Fibroblast of gingiva (primary cell): Measurements from ENCODE around the gene SETD2.

ENCODE experiments used
- DNase-seq: peaks from one replicate; pipeline ENCODE4 v3.0.0-alpha.2; 2011; ENCODE audit warnings: low read depth

Gene SETD2

DNA sequence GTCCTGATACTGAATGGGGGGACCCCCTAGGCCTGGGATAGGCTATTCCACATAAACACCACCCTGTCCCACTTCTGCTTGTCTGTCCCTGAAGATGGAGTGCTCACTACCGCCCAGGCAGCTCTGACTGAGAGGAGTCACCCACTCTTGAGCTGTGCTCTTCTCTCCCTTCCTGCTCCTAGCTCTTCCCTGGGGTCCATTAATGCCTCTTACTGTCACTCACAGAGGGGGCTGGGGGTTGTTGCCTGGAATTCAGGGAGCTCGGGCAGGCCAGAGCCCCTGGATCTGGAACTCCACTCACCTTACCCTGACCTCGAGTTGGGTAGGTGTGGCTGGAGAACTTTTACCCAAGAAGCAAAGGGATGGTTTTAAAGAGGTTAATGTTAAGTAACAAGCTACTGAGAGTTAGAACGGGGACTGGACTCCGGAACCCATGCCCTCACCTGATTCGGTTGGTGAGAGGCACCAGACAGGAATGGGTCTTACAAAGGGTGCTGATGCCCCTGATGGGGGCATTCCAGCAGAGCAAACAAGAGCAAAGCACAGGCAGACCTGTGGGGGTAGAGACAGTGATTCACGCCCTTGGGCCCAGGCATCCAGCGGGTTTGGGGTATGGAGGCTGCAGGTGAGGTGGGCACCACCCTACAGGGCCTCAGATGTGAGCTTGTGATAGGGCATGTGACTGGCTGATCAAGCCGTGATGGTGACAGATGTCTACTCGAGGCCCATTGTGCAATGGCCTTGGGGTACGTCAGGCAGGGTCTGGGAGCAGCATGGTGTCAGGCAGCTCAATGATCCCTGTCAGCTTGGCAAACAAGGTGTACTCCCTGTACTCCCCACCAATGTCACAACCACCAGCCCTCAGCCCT is 179.1 kb downstream of the SETD2 start:
- DNase-seq, result no peak

DNA sequence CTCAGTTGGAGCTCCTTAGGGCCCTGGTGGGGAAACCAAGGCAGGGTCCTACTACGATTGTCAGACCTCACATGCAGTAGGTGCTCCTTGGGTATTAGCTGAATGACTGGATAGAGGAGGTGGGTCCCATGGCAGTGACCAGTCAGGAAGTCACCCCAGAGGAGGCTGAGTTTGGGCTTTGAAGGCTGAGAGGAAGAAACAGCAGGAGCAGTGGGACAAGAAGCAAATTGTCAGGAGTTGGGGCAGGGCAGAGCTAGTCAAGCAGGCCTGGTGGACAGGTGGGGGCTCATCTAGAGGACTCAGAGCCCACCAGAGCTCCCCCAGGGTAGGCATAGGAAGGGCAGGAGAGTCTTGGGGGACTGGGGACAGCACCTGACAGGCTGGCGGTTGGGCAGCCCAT is 181.4 kb downstream of the SETD2 start:
- no peak for DNase-seq

DNA sequence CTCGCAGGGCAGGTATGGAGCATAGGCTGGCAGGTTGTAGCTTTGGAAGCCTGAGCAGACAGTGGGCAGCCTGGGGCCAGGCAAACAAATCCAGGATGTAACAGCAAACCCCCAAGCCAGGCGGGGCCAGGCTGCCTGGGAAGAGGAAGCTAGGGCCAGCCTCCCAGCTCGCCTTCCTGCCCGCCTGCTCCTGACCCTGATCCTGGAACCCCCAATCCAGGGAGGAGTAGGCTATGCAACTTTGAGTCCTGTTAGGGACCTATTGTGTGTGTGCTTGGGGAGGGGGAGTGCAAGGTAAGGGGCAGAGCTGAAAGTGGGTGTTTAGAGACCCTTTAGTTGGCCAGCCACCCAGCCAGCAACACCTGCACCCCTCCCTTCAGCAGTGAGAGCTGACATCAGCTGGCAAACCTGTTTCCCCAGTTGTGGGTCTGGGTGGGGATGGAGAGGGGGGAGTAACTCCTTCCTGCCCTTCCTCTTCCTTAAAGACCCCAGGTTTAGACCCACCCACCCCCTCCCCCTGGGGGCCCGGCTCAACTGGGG is 181.9 kb downstream of the SETD2 start:
- DNase-seq, result no peak

DNA sequence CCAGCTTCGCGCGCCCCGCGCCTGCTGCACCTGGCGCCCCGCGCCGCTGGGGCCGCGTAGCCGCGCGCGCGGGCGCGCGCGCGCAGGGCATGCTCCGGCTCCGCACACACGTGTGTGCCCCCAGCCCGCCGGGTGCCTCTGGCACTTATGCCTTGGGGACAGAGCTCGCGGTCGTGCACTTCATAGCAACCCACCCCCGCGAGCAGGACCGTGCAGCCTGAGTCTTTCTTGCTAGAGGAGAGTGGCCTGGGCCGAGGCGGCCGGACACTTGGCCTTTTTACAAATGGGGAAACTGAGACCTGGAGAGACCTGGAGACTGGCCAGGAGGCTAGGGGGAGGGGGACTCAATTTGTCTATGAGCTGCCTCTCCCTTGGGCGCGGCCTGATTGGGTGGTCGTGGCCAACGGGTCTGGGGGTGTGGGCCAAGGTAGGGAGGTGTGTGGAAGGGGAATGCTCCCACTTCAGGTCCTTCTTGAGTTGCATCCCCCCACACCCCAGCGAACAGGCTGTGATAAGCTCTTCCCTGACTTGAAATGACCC is 183.9 kb downstream of the SETD2 start:
- DNase-seq, result no peak

DNA sequence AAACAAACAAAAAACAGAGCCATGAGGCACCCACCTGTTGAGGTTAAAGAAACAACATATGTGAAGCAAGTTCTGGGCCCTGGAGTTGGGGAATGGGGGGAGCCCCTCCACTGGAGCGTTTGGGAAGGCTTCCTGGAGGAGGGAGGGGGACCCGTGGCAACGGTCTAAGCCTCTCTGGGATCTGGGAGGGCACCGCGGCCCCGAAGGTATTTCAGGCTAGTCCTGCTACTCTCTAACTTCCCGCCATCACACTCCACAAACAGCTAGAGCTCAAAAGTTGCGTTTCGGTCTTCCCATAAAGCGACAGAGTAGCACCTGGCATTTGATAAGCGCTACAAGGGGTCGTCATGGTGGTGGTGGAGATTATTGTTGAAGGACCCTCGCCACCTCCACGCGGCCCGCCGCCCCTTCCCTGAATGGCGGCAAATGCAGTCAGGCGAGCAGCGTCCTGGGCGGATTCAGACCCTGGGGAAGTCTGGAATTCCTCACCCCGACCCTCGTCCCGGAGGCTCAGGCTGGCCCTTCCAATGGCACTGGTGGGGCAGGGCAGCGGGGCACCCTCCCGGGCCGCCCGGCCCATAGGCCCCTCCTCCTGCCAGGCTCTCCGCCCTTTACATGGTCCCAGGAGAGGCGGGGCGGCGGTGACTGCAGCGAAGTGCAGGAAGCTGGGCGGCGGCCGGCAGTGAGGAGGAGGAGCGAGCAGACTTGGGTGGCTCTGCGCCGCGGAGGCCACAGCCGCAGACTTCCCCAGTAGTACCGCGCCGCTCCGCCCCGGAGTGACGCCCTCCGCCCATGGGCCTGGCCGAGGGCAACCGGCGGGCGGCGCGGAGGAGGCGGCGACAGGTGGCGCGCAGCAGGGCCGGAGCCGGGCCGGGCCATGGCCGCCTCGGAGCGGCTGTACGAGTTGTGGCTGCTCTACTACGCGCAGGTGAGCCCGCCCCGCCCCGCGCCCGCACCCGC is 184.6 kb downstream of the SETD2 start, which contains the start of gene NBEAL2:
Gene NBEAL2, plus strand, starts transcription at position 682 of the 960 bp plus-strand sequence. Its CDS starts 196 bp downstream, at position 878.
- DNase-seq, result peak; percentile 93

DNA sequence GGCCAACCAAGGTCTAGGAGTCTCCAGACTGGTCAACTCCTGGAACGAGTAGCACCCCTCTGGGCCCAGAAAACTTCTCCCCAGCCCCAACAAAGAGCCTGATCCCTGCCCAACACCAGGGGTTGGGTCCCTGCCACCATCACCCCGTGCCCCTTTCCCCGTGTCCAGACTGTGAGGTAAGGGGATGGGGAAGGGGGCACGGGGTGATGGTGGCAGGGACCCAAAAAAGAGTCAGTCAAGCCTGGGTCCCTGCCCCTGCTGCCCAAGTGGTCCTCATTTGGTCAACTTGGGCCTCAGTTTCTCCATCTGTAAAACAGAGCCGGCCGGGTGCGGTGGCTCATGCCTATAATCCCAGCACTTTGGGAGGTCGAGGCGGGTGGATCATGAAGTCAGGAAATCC is 185.5 kb downstream of the SETD2 start:
- DNase-seq, result no peak

DNA sequence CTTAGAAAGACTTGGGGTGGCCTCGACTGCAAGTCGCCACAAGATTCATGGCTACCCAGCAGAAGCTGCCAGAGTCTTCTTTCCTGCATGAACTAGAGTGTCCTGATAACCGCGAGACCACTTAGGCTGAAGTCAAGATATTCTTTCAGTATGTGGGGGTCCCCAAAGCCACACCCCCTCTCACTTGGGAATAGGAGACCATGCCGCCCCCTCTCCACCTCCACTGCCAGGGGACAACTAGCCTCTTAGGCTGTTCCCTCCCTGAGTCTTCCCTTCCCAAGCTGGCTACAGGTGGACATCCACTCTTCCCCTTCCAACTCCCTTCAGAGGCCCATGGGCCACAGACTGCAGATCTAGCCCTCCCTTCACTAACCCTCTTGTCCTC is 186.1 kb downstream of the SETD2 start:
- DNase-seq, result no peak

DNA sequence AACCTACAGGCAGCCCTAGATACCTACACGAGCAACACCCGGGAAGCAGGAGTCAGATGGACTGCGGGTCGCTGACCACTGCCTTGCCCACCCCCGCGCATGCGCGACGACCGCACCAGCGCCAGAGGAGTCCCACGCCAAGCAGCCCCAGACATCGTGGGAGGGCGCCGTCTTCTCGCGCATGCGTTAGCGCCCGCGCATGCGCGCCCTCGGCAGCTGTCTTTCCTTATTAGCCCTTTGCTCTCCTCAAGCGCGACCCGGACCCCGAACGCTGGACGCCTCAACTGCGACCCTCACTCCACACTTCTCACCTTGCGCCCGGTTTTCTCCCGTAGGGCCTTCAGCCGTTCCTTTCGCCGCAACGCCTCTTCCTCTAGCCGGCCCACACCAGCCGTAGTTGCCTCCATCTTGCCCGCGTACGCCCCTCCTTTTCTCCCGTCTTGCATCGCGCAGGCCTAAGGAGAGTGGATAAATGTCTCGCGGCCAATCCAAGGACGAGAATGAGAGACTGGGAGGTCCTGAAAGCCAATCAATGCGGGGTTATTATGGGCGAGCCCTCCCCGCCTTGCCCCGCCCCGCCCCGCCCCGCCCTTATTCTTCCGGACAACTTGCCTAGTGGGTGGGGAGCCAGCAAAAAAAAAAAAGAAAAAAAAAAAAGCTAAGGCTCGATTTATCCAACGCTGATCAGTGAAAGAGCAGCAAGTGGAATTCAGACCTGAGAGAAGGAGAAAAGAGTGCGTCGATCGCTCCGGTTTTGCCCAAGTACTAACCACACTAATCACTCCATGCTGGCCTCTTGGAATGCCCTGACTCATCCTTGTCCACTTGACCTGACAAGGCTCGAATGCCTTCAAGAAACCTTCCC is 187.4 kb downstream of the SETD2 start, which contains the start of gene CCDC12:
Gene CCDC12, minus strand, starts transcription at position 420 of the 865 bp plus-strand sequence. Its CDS starts 13 bp downstream, at position 407.
- peak; percentile 99 for DNase-seq

DNA sequence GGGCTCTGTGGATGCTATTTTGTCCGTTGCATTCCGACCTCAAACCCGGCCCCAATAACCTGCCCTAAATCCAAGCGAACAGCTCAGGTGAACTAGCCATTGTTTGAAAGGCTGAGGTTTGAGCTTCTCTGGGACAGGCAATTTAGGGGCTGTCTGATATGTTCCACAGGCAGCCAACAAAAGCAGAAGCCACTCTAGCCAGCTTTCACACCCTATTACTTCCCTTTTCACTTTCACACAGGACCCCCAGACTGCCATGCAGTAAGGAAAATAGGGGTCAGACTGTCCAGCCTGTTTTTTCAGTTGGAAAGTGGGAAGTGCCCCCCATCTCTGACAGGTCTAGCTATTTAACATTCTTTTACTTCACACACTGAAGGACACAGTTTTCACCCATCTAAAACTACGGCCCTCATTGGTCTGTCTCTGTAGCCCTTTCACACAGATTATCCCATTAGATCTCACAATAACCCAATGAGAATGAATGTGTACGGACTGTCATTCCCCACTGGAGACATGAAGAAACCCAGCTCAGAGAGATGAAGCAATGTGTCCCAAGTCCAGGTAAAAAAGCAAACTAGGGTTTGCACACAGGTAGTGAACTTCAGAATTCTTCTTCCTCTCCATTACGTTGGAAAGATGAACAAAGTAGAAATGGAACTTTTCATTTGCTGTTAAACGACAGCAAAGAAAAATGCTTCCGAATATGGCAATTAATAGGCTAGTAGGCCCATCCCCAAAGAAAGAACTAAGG is 189.3 kb downstream of the SETD2 start:
- no peak for DNase-seq

DNA sequence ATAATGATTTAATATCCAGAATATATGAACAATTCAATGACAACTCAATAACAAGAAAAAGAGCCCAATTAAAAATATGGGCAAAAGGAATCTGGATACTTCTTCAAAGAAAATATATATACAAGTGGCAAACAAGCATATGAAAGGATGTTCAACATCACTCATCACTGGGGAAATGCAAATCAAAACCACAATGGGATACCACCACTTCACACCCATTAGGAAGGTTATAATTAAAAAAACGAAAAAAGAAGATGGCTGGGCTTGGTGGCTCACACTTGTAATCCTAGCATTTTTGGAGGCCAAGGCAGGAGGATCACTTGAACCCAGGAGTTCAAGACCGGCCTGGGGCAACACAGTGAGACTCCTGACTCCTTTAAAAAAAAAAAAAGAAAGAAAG is 191.5 kb downstream of the SETD2 start:
- no peak for DNase-seq

DNA sequence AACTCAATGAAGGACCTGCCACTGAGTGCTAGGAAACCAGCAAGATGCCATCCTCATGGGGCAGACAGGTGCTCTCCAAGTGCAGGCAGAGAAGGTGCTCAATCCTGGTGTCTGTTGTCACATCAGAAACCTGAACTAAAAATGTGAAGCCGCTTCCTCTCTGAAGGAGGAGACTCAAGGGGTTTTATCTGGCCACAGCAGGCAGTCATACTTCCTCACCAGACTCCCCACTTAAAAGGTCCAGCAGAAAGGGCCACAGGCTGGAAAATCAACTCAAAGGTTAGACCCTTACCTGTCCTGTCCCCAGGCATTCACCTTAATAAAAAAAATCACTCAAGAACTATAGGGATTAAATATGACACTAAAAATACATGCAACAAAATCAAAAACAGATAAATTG is 192.2 kb downstream of the SETD2 start:
- DNase-seq, result no peak

DNA sequence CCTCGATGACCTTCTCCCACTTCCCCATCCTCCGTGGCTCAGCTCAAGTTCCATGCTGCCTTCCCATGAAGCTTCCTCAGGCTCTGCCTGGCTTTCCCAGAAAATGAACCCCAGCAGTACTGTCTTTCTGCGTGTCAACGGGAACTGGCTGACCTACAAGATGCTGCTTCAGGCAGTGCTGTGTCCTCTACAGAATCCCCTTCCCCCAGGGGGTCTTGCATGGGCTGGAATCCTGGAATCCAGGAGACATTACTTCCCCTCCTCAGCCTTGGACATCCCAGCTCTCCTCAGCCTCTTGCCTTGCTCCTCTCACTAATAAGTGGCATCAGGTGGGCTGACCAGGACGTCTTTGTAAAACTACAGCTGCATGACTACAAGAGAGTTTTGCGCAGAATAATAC is 192.8 kb downstream of the SETD2 start:
- no peak for DNase-seq

DNA sequence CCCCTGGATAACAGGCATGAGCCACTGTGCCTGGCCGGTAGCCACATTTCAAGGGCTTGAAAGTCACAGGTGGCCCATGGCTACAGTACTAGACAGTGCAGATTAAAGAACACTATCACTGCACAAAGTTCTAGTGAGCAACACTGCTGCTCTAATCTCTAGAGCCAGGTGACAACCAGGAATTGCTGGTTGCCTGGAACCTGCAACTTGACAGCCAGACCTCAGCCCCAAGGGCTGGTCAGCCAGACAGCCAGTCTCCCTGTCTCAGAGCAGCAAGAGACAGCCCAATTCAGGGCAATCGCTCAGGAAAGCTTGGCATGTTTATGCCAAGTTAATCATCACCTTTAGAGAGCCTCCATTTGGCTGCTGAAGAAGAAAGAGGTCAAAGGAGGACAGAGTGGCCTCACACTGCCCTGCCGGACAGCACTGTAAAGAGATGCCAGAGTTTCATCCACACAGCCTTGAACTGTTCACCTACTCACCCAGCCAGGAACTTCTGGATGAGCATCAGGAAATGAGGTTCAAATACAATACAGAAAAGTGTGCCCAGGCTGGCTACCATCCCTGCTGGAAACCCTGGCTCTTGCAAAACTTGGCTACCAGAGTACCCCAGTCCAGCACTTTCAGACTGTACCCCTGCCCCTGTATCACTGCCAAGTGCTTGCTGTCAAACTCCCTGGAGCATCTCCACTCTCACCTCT is 193.4 kb downstream of the SETD2 start:
- peak; percentile 41 for DNase-seq

DNA sequence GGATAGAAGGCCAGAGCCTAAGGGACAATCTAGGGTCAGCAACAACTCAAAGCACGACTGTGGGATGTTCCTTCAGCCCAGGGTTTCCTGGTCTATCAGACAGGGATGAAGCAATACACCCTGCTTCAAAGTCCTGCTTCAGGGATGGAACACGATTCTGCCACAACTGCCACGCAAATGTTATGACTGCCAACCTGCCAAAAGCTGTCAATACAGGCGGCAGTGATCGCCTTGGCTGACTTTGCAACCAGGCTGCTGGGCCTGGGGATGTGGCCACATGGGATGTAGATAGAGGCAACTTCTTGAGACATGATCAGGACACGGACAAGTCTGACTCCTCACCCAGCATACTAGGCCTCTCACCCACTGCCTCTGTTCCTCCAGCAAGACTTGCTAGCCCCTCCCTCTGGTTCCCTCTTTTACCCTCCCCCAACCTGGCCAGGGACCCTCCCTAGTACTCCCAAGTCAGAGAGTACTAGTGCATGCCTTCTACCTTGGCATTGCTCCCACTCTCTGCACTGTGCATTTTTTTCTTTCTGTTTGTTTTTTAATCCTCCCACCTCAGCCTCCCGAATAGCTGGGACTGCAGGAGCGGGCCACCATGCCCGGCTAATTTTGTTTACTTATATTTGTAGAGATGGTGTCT is 195.0 kb downstream of the SETD2 start:
- DNase-seq, result no peak

DNA sequence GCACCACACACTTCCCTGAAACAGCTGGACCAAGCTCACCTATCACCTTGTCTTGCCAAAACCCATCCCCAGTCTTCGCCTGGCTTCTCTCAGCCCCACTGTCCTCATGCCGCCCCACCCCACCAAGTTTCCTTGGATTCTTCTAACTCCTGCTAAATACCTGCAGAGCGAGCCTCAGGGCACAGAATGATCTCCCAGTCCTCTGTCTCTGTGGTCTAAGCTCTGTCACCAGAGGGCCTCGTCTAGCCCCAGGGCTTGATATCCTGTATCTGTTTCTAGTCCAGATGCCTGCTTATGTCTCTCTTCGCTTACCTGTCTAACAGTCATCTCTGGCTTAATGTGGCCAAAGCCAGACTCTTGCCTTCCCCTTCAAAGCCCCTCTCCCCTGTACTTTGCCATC is 197.1 kb downstream of the SETD2 start:
- no peak for DNase-seq
